Stromal cell of bone marrow (primary cell): ENCODE measurements around the gene TBX15.
"Not testable (repeated sequence)": the region's sequence is repeated elsewhere in the genome, so short reads cannot be mapped to it uniquely, and the experiment has no call there.

Source experiments
- DNase-seq: peaks from one replicate; pipeline ENCODE4 v3.0.0-alpha.2; 2012; ENCODE audit warnings: low read depth

The TBX15 gene

DNA sequence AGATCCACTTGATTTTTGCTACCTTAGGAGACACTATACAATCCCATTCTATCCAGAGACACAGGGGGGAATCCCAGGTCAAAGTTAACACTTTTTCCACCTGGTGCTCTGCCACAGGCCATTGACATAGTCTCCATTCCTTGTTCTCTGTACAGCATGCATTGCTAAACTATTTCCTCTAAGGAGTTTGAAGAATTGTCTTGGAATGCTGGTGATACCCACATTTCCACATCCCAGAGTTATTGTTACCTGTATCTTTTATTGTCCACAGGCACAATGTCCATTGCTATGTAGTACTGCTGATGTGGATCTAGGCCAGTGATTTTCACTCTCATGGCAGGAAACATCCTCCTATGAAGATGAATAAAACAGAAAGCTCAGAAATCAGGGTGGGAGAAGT lies 61.9 kb downstream of the TBX15 start:
- no peak for DNase-seq

DNA sequence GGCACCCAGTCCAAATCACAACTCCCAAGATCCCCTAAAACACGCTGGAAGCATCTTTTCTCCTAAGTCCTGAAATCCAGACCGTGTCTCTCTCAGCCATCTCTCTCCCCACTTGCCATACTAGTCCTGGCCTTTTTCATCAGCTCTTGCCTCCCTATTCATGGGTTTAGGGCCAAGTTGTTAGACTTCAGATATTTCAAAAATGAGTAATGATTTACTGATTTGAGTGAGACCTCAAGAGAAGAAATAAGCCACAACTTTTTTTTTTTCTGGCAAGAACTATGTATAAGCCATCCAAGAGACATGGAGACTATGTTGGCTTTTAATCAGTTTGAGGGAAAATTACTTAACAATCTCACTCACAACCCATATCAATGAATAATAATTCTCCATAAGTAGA lies 62.5 kb downstream of the TBX15 start:
- DNase-seq: peak; percentile 8

DNA sequence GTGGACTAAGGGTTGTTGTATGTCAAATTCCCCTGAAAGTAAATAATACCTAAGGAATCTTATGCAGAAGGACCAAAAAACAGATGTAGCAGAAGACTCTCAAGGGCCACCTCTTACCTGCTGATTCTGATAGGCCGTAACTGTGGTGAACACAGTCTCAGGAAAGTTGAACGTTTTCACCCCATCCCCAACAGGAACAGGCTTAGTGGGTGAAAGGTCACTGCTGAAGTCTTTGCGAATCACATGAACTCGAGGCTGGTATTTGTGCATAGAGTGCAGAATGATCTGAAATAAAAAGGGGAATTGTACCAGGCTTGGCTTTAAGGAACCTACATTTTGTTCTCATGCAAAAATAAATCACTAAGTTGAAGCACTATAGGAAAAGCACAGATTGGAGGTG lies 64.8 kb downstream of the TBX15 start:
- no peak for DNase-seq

DNA sequence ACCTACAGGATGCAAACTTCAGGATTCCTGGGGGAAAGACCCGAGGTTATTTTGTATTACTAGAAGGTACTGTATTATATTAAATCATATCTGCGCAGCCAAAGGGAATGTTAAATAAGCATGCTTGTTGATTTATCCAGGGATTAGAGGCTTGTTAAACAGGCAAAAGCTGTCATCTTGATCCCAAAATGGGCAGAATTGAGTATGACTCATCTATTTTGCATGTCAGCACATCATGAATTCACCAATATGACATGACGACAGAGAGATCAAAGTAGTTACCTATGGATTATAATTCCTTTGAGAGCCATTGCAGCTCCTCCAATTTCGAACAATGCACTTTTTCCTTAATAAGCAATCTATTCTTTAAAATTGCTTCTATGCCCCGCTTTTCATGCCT lies 66.1 kb downstream of the TBX15 start:
- DNase-seq: no peak

DNA sequence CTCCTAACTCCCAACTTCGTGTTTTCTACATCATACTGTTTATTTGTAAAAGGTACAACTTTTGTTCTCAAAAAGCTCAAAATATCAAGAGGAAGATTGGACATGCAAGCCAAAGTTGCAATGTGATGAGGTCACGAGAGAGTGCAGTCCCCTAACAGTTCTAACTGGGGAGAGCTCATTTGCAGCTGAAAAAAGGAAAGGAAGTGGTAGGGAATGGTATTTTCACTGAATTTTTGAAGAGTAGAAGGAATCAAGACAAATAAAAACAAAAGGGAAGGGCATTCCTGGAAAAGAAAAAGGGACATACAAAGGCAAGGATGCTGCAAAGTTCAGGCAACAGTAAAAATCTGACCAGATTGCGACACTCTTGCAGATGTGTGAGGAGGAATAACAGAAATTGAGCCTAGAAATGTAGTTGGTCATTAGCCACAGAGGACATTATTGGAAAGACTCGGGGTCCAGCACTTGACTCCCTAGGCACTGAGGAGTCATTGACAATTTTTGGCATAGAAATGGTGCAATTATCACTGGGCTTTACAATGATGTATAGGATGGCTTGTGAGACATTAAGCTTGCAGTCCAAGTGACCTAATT lies 67.9 kb downstream of the TBX15 start:
- DNase-seq: no peak

DNA sequence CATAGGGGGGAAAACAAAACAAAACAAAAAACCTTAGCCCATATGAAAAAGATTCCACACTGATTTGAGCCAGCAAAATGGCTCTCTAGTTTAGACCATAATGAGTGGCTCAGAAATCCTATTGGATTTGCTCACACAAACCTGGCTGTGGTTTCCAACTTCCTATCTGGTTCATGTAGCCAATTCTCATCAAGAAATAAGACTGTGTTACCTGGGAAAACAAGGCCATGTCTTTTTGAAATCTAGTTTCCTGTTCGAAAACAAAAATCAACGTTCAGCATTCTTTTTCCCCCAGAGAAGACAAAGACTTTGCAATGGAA lies 69.2 kb downstream of the TBX15 start:
- DNase-seq: no peak

DNA sequence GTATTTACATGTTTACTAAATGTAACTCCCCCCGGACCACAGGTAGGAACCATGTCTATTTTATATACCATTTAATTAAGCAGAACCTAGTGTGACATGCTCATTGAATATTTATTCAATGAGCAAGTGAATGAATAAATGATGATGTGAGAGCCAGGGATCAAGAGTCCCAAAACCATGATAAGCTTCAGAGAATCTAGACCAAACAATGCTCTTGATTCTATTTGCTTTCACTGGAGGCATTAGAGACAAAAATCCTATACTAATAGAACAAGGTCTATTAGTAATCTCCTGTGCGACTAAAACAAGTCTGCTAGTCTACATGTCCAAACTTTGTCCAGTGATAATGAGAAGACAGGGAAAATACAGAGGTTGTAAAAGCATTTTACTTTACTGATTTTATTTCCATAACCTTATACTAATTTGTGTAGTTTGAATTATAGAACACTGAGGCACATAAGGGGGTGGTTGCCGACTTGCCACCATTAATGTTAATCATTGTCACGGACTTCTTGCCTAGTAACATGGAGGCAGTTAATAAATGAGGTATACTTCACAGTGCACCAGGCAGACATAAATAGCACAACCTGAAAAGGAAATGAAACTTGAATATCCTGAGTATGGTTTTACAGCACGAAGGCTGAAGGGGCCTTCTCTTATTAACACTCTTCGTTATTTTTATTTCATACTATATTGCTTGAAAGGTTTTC lies 69.8 kb downstream of the TBX15 start:
- no peak for DNase-seq

DNA sequence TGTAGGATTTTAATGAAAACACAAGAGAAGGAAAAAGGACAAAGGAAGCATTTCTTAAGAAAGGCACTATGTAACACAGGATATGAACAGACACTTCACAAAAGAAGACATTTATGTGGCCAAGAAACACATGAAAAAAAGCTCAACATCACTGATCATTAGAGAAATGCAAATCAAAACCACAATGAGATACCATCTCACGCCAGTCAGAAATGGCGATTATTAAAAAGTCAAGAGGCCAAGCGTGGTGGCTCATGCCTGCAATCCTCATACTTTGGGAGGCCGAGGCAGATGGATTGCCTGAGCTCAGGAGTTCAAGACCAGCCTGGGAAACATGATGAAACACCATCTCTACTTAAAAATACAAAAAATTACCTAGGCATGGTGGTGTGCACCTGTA lies 71.8 kb downstream of the TBX15 start:
- not testable (repeated sequence) for DNase-seq

DNA sequence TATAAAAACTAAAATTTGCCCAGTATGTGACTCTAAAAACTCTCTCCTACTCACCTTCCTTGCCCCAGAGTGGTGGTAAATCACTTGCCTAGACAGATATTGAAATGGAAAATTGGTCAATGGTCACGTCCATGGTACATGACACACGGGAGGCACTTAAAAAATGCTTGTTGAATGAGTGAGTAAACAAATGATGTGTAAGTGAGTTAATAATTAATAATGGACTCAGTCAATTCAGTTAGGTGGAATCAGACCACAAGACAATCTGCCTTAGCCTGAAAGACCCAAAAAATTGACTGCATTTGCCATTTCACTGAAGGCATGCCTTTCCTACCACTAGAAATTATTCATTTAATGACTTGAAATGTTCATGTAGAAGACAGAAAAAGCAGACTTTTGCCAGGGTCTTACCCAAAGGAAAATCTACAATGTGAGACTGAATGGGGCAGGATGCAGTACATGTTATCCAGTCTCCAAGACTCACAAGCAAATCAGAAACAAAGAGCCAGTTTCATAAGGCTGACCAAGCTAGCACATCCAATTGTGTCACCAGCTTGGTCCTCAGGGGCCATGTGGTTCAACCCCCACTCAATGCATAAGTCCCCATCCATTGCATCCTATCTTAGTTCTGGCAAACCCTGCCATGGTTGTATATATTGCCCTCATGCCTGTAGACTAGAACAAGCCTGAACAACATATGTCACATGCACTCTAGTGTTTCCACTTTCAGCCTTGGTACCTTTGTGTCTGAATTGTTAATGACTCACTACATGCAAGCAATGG lies 73.6 kb downstream of the TBX15 start:
- DNase-seq: no peak

DNA sequence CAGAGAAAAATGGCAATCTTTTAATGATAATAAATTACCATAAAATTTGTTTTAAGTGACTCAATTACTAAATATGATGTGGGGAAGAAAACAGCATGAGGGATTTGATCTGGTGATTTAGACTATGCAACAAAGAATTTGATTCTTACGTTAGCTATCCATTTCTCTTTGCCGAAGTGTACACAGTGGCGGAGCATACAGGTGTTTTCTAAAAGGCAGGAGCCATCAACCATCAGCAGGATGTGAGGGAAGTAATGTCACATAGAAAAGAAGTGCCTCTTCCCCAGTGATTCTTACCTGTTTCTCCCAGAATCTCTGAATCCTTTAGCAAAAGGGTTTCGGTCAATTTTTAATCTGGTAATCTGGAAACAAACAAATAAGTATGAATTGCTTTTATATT lies 74.3 kb downstream of the TBX15 start:
- no peak for DNase-seq

DNA sequence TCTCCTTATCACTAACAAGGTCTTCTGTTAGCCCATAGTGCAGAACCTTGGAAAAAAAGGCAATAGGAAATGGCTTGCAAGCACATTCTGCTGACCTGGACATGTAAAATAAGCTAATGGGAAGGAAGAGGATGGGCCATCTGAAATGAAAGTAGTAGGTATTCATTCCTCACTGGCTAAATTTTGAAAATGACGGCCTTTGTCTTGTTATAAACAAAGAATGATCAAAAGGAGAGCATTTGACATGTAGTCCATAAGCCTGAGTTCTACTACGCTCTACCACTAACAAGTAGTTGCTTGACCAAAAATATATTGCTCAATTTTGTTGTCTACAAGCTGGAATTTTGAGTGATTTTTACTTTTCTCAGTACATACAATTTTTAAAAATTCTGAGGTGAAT lies 75.6 kb downstream of the TBX15 start:
- DNase-seq: no peak

DNA sequence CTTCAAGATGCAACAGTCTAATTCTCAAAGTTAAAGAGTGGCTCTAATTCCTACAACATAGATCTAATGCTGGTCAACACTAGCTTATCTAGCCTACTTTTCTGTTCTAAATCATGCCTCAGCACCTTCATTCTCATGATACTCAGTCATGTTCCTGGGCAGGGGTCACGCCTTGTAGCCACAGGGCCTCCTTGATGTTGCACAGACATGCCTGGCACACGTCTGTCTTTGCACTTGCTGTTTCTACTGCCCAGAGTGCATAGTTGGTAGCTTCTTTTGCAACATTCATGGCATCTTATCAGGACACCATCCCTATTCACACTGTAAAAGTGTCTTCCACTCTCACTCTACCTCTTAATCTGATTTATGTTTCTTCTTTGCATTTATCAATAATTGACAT lies 76.6 kb downstream of the TBX15 start:
- DNase-seq: no peak

DNA sequence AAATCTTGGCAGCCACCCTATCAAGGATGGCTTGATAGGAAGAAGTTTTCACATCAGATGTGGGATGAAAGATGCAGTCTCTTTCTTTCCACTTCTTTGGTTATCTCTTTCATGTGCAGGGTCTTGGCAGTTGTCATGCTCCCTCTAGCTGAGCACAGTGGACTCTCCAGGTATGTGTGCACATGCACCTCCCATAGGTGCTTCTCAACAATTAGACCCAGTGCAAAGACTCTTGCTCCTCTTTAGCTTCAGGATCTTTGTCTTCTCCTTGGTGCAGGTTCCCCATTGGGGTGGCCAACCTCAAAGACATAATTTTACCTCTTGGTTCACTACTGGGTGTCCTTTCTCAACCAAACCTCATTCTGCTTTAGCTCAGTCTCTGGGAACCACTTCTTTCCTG lies 80.7 kb downstream of the TBX15 start:
- no peak for DNase-seq

DNA sequence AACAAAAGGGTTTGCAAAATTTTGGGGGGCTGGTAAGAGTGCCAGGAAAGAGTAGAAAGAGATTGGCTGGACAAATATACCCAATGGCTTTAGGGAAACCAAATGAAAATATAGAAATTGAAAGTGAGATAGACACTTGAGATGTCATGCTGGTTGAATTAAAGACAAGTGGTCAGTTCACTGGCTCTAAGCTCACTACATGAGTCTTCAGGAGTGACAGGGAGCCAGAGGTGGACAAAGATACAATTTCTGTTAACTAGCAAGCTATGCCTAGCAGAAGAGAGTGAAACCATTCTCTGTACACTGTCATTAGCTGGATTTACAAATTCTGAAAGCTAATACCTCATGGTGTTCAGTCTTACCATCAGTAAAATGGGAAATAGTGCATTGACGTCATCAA lies 82.5 kb downstream of the TBX15 start:
- no peak for DNase-seq

DNA sequence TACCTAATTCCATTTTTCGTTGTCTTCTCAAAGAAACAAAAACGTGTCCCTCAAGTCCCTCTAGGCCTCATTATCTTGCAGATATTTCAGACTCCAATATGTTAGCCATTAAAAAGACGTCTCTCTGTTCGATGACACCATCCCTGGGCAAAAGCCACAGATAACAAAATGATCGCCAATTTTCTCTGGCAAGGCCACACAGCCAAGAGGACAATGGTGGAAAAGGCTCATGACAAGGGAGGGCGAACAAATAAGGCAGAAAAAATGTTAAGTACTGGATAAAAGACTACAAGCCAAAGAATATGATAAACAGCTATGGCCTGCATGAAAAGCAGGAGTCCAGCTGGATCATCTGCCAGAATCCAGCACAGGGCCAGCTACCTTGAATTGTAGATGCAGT lies 82.9 kb downstream of the TBX15 start:
- peak; percentile 11 for DNase-seq

DNA sequence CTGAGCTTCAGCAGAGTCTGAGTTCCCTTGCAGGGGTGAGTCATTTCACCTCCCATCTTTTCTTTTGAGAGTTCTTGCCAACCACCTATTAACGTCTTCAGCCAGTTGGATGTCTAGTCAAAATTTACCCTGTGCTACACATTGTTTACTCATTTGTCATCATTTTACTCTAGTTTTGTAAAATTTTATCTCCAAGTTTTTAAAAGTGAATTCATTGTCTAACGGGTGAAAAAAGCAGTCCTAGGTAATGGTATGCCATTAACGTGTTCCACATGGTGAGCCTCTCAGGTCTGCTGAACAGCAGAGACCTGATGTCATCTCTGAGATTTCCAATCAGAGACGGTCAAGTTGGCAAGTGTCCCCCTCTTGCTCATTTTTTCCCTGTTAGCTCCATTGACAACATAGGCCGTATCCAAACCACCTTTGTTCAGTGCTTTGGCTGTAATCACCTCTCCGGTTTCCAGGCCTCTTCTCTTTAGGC lies 85.4 kb downstream of the TBX15 start:
- DNase-seq: peak; percentile 20

DNA sequence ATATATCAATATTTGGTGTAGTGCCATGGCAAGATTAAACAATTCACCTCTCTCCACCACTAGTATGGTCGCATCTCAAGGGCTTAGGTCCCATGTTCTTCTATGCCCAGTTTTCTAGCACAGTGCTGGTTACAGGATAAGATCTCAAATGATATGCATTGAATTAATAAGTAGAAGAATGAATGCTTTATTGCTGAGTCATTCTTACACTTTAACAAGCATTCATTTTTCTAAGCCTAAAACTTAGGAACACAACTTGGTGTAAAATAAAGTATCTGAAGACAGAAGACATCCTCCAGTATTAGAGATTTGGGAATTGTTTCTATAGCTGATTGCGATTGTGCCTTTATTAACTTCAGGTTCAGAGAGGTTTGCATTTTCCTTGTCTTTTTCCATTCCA lies 85.8 kb downstream of the TBX15 start:
- no peak for DNase-seq

DNA sequence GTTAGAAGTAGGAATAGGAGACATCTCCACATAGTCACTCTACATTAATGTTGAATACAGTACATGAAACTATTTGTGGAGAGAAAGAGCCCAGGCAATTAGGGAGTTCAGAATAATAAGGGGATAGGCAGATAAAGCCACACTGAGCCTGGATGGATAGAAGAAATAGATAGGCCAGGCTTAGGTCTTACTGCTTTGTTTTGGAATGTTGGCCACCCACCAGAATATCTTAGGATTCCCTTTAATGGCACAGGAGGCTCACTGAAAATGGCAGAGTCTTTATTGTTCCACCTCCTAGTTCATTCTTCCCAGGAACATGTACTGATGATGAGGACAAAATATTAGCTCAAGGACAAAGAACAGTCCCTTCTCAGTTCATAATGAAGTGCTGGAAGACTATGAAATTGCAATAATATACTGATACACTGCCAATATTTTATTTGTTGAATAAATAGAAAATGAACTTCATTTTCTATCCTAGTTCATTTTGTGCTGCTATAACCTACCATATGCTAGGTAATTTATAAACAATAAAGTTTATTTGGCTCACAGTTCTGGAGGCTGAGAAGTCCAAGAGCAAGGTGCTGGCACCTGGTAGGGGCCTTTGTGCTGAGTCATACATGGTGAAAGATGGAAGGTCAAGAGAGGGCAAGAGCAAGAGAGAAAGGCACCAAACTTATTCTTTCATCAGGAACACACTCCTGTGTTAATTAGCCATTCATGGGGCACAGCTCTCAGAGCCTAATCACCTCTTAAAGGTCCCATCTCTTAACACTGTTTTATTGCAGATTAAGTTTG lies 87.3 kb downstream of the TBX15 start:
- DNase-seq: no peak

DNA sequence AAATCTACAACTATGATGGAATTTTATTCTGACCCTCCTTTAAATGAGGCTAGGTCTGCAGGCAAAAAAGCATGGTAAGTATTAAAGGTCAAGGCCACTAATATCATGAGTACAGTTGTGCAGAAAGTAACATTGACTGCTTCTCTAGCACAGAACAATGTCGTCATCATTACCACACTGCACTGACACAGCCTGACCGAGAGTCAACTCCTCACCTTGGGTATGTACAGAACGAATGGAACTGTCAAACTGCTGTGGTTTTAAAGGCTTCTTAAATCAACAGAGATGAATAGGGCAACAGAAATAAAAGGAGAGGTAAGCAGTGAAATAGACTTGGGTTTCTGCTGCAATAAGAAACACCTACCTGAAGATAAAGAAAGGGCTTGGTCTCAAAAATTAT lies 88.8 kb downstream of the TBX15 start:
- DNase-seq: no peak

DNA sequence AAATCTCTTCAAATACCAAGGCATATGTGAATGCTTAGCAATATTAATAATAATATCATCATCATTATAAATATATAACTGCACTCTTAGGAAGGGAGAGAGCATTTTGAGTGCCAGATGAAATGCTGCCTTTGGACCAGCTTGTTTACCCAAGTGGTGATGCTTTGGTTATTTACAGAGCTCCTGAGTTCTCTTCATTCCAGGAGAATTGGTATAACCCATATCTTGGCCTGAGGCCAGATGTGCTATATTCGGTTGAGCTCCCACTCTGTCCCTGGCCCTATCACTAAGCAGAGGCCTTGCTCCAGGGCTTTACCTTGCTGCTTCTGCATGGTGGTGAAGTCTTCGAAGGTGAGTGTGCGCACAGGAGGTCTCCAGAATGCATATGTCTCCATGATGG lies 89.4 kb downstream of the TBX15 start:
- DNase-seq: no peak

DNA sequence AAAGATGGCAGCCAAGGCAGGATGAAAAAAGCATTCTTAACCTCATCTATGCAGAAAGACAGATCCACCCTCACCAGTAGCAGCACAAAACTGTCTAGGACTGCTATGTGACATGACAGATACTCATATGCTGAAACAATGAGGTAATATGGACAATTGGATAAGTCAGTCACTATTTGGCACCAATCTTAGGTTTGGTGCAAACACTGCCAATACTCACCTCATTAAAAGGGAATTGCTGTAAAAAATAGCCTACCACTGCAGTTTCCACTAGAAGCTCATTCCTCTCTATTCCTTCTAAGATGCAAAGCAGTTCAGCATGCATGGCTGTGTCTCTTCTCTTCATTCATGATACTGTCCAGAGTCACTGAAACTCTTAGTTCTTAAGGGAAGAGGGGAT lies 91.7 kb downstream of the TBX15 start:
- no peak for DNase-seq

DNA sequence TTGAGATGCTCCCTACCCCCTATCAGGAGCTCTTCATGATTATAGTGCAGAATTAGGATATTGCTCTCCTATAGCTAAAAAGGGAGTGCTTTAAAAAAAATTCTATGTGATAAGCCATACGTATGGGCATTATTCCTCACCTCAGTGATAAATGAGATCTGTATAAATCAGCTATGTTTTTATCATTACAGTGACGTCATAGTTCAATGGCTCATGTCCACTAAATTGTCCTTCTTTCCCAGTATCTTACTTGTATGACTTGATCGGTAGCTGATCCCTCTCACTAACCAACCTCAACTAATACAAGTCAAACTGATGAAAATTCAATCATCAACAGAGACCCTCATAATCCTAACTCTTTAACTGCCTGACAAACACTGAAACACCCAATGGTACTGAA lies 93.3 kb downstream of the TBX15 start:
- DNase-seq: no peak
